ENCODE measurements around the gene NKAIN2. TPM values are rescaled to one million over a fixed set of nuclear protein-coding genes. Genes with fewer than 3 reads are reported as not detected.
A peak's percentile ranks its signal among the peaks of the same experiment; 100 is the strongest.

The NKAIN2 gene
- total RNA-seq, 1 experiment from 2014 or later, result 2.2 TPM

GRCh38 chr6:124868481-124868880 is 1064.8 kb downstream of the NKAIN2 start:
- intact Hi-C loops (cut with micrococcal nuclease; ENCODE audit: unreplicated experiment), result no loop called here
- ChIA-PET POLR2A (ENCODE audit: low non-redundant PET) (no interaction called here), CTCF (no interaction called here)
- H3K27me3 ChIP-seq (replicated peaks; ENCODE audit: insufficient read depth, low read depth, low read length, poor library complexity), result no peaks in the 10 kb centered on the region
- no peaks in the 10 kb centered on the region for H3K4me1 ChIP-seq (ENCODE audit: insufficient read depth, low read length, poor library complexity, severe bottlenecking)
- TF ChIP-seq CTCF (conservative IDR thresholded peaks at IDR 0.05; ENCODE audit: low read depth, low read length) (no peak), EZH2 (IDR thresholded peaks at IDR 0.05; ENCODE audit: borderline replicate concordance, low read depth, low read length, poor library complexity, severe bottlenecking) (no peak)
- H3K9me3 ChIP-seq (ENCODE audit: low read depth, low read length, poor library complexity, severe bottlenecking), result no peaks in the 10 kb centered on the region
- BruUV-seq (replicated peaks), result no TSS peak
- no peak overlapping the region for H3K27ac ChIP-seq (ENCODE audit: low read depth, low read length, poor library complexity, severe bottlenecking)
- no peaks in the 10 kb centered on the region for H3K36me3 ChIP-seq (ENCODE audit: insufficient read depth, low read length, poor library complexity, severe bottlenecking)
- DNase-seq (ENCODE audit: low spot score), result no peak
- no peak overlapping the region for H3K4me3 ChIP-seq (ENCODE audit: low read depth, low read length, poor library complexity, severe bottlenecking)

GRCh38 chr6:124869416-124869815 is 1065.8 kb downstream of the NKAIN2 start:
- Histone ChIP-seq H3K27me3 (replicated peaks; ENCODE audit: insufficient read depth, low read depth, low read length, poor library complexity) (no peaks in the 10 kb centered on the region), H3K9me3 (ENCODE audit: low read depth, low read length, poor library complexity, severe bottlenecking) (no peaks in the 10 kb centered on the region), H3K36me3 (ENCODE audit: insufficient read depth, low read length, poor library complexity, severe bottlenecking) (no peaks in the 10 kb centered on the region), H3K4me1 (ENCODE audit: insufficient read depth, low read length, poor library complexity, severe bottlenecking) (no peaks in the 10 kb centered on the region), H3K27ac (ENCODE audit: low read depth, low read length, poor library complexity, severe bottlenecking) (no peak overlapping the region), H3K4me3 (ENCODE audit: low read depth, low read length, poor library complexity, severe bottlenecking) (no peak overlapping the region)
- no peak for DNase-seq (ENCODE audit: low spot score)
- TF ChIP-seq EZH2 (IDR thresholded peaks at IDR 0.05; ENCODE audit: borderline replicate concordance, low read depth, low read length, poor library complexity, severe bottlenecking) (no peak), CTCF (conservative IDR thresholded peaks at IDR 0.05; ENCODE audit: low read depth, low read length) (no peak)
- ChIA-PET CTCF (no interaction called here), POLR2A (ENCODE audit: low non-redundant PET) (no interaction called here)
- no TSS peak for BruUV-seq (replicated peaks)
- intact Hi-C loops (cut with micrococcal nuclease; ENCODE audit: unreplicated experiment), result no loop called here

- Histone ChIP-seq H3K4me3 (ENCODE audit: low read depth, low read length, poor library complexity, severe bottlenecking) (no peak overlapping the region), H3K27ac (ENCODE audit: low read depth, low read length, poor library complexity, severe bottlenecking) (no peak overlapping the region), H3K27me3 (replicated peaks; ENCODE audit: insufficient read depth, low read depth, low read length, poor library complexity) (no peaks in the 10 kb centered on the region), H3K4me1 (ENCODE audit: insufficient read depth, low read length, poor library complexity, severe bottlenecking) (no peaks in the 10 kb centered on the region), H3K9me3 (ENCODE audit: low read depth, low read length, poor library complexity, severe bottlenecking) (no peaks in the 10 kb centered on the region), H3K36me3 (ENCODE audit: insufficient read depth, low read length, poor library complexity, severe bottlenecking) (no peaks in the 10 kb centered on the region)
- DNase-seq (ENCODE audit: low spot score), result peak; percentile 46
- ChIA-PET CTCF (interaction anchor here (0.7 to 1.4 kb wide), 5 partner anchors 92 to 883 kb away, joined by 3 to 5 read pairs (median 3); no protein-coding TSS in a partner anchor), POLR2A (ENCODE audit: low non-redundant PET) (interaction anchor here (0.5 kb wide), 1 partner anchor 1340 kb away, joined by 14 read pairs; no protein-coding TSS in a partner anchor)
- intact Hi-C loops (cut with micrococcal nuclease; ENCODE audit: unreplicated experiment), result loop anchor here (1.0 to 10.0 kb wide), 5 partner anchors 243 to 1104 kb away; no protein-coding TSS in a partner anchor
- no TSS peak for BruUV-seq (replicated peaks)
- TF ChIP-seq EZH2 (IDR thresholded peaks at IDR 0.05; ENCODE audit: borderline replicate concordance, low read depth, low read length, poor library complexity, severe bottlenecking) (no peak), CTCF (conservative IDR thresholded peaks at IDR 0.05; ENCODE audit: low read depth, low read length) (peak; percentile 79)
Measured at GRCh38 chr6:124870611-124871459, 1067.2 kb downstream of the NKAIN2 start.
